ENCODE data around the gene COL2A1.

Gene COL2A1

DNA sequence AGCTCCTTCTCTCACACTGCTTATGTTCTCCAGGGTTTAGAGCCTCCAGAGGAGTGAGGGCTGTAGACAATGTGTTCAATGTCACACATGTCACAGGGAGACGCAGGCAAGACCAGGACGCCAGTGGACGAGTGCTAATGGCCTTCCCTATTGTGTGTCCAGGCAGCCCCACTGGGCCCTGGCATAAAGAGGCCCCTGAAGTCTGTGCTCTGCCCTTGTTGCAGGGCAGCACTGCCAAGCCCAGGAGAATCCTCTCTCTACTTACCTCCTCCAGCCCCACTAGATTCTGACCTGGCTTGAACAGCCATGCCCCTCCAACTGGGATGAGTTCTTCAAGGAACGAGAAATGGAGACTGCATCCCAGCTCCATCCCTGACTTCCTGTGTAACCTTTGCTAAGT is 65.7 kb downstream of the COL2A1 start:
- TF ChIP-seq TAF1 (IDR thresholded peaks at IDR 0.05; ENCODE audit: borderline replicate concordance, low read depth, low read length) (no peak), POLR2AphosphoS5 (IDR thresholded peaks at IDR 0.05; ENCODE audit: low read depth, low read length) (no peak), POLR2A (IDR thresholded peaks at IDR 0.05; ENCODE audit: low read depth, low read length) (no peak)
- no peak for DNase-seq (ENCODE audit: insufficient read length)
- FAIRE-seq, result no peak

- DNase-seq (ENCODE audit: insufficient read length) (no peak), FAIRE-seq (no peak)
These were observed 66.2 kb downstream of the COL2A1 start for GRCh38 chr12:47938093-47938492.

GRCh38 chr12:47935184-47935583 is 69.1 kb downstream of the COL2A1 start:
- FAIRE-seq (no peak), DNase-seq (ENCODE audit: insufficient read length) (no peak)
- TF ChIP-seq TAF1 (IDR thresholded peaks at IDR 0.05; ENCODE audit: borderline replicate concordance, low read depth, low read length), result no peak
- TF ChIP-seq POLR2A (IDR thresholded peaks at IDR 0.05; ENCODE audit: low read depth, low read length), result no peak
- TF ChIP-seq POLR2AphosphoS5 (IDR thresholded peaks at IDR 0.05; ENCODE audit: low read depth, low read length), result no peak

More at GRCh38 chr12:47938093-47938492, 66.2 kb downstream of the COL2A1 start:
- no peak for TF ChIP-seq POLR2AphosphoS5 (IDR thresholded peaks at IDR 0.05; ENCODE audit: low read depth, low read length)
- TF ChIP-seq TAF1 (IDR thresholded peaks at IDR 0.05; ENCODE audit: borderline replicate concordance, low read depth, low read length), result no peak
- no peak for TF ChIP-seq POLR2A (IDR thresholded peaks at IDR 0.05; ENCODE audit: low read depth, low read length)

GRCh38 chr12:47931187-47931586 is 73.1 kb downstream of the COL2A1 start:
- TF ChIP-seq POLR2AphosphoS5 (IDR thresholded peaks at IDR 0.05; ENCODE audit: low read depth, low read length), result no peak
- no peak for TF ChIP-seq POLR2A (IDR thresholded peaks at IDR 0.05; ENCODE audit: low read depth, low read length)
- no peak for TF ChIP-seq TAF1 (IDR thresholded peaks at IDR 0.05; ENCODE audit: borderline replicate concordance, low read depth, low read length)
- no peak for DNase-seq (ENCODE audit: insufficient read length)
- FAIRE-seq, result no peak

DNA sequence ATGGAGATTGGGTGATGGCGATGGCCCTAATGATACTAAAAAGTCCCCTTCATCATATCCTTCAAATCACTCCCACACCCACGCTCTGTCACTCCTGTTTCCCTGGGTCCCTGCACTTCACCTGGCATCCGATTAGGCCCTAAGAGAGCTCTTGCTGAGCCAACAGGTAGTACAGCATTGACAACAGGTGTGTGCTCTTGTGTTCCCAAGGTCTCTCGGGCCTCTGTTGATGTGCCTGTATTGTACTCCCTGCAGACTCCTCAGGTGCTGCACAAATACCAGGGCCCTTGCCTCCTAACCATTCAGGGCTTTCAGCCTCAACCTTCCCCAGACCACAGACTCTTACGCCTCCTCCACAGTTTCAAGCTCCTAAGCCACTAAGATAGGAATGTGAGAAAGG is 73.6 kb downstream of the COL2A1 start:
- no peak for TF ChIP-seq POLR2A (IDR thresholded peaks at IDR 0.05; ENCODE audit: low read depth, low read length)
- no peak for TF ChIP-seq TAF1 (IDR thresholded peaks at IDR 0.05; ENCODE audit: borderline replicate concordance, low read depth, low read length)
- TF ChIP-seq POLR2AphosphoS5 (IDR thresholded peaks at IDR 0.05; ENCODE audit: low read depth, low read length), result no peak
- FAIRE-seq (no peak), DNase-seq (ENCODE audit: insufficient read length) (no peak)

- TF ChIP-seq POLR2AphosphoS5 (IDR thresholded peaks at IDR 0.05; ENCODE audit: low read depth, low read length), result no peak
- no peak for TF ChIP-seq TAF1 (IDR thresholded peaks at IDR 0.05; ENCODE audit: borderline replicate concordance, low read depth, low read length)
- TF ChIP-seq POLR2A (IDR thresholded peaks at IDR 0.05; ENCODE audit: low read depth, low read length), result no peak
- FAIRE-seq (no peak), DNase-seq (ENCODE audit: insufficient read length) (no peak)
These were observed 76.9 kb downstream of the COL2A1 start for GRCh38 chr12:47927346-47927745.

Data from GM12892 (cell line).